Measurements from ENCODE around the gene HLA-DRA. TPM values are rescaled to one million over a fixed set of nuclear protein-coding genes. Genes with fewer than 3 reads are reported as not detected.

HLA-DRA gene
- total and polyA plus RNA-seq, 11 donors, result 20.0 to 1,108 (median 86.0) TPM

GRCh38 chr6:32397252-32397920 is 42.3 kb upstream of the HLA-DRA start:
- Histone ChIP-seq H3K4me3 (no peak overlapping the region), H3K36me3 (no peaks in the 10 kb centered on the region), H3K27ac (no peak overlapping the region), H3K9me3 (no peaks in the 10 kb centered on the region), H3K27me3 (peaks cover 0 to 13% (median 0%) of the 10 kb centered on the region in 9 donors), H3K4me1 (peaks cover 0 to 15% (median 0%) of the 10 kb centered on the region in 12 donors)
- intact Hi-C loops (cut with DNase I), result loop anchor here in 1 of 10 donors (10.0 kb wide), 1 partner anchor 153 kb away; no protein-coding TSS in a partner anchor
- DNase-seq (no peak), ATAC-seq (no peak)
- 72 to 83% (median 80%) methylated on average over 7 of the region's 7 CpGs for WGBS, 4 donors
- TF ChIP-seq CTCF (IDR thresholded peaks at IDR 0.05) (no peak), POLR2A (IDR thresholded peaks at IDR 0.05) (no peak)

- H3K4me1 ChIP-seq, result no peaks in the 10 kb centered on the region
- TF ChIP-seq CTCF (IDR thresholded peaks at IDR 0.05) (no peak), POLR2A (IDR thresholded peaks at IDR 0.05) (no peak)
- 31 to 45% (median 38%) methylated on average over 4 of the region's 4 CpGs for WGBS, 4 donors
- H3K4me3 ChIP-seq, result no peak overlapping the region
- no peaks in the 10 kb centered on the region for H3K9me3 ChIP-seq
- ATAC-seq, result no peak
- no peak overlapping the region for H3K27ac ChIP-seq
- intact Hi-C loops (cut with DNase I), result no loop called here
- DNase-seq, result no peak
- peaks cover 0 to 43% (median 0%) of the 10 kb centered on the region in 9 donors for H3K27me3 ChIP-seq
- H3K36me3 ChIP-seq, result no peaks in the 10 kb centered on the region
Observed at GRCh38 chr6:32401284-32401963, 38.3 kb upstream of the HLA-DRA start.

- Histone ChIP-seq H3K4me1 (no peaks in the 10 kb centered on the region), H3K9me3 (no peaks in the 10 kb centered on the region), H3K4me3 (no peak overlapping the region), H3K36me3 (no peaks in the 10 kb centered on the region), H3K27ac (no peak overlapping the region), H3K27me3 (peaks cover 0 to 55% (median 8%) of the 10 kb centered on the region in 9 donors)
- DNase-seq, result no peak
- TF ChIP-seq POLR2A (IDR thresholded peaks at IDR 0.05) (no peak), CTCF (IDR thresholded peaks at IDR 0.05) (no peak)
- 58 to 72% (median 61%) methylated on average over 8 of the region's 8 CpGs for WGBS, 4 donors
- ATAC-seq, result no peak
- intact Hi-C loops (cut with DNase I), result no loop called here
Observed at GRCh38 chr6:32402812-32403211, 36.9 kb upstream of the HLA-DRA start.

GRCh38 chr6:32405656-32406055 is 34.0 kb upstream of the HLA-DRA start:
- H3K27me3 ChIP-seq, result peaks cover 0 to 54% (median 8%) of the 10 kb centered on the region in 9 donors

More at GRCh38 chr6:32405656-32406055, 34.0 kb upstream of the HLA-DRA start:
- no peak for DNase-seq
- Histone ChIP-seq H3K4me3 (no peak overlapping the region), H3K36me3 (no peaks in the 10 kb centered on the region), H3K4me1 (no peaks in the 10 kb centered on the region), H3K9me3 (no peaks in the 10 kb centered on the region), H3K27ac (no peak overlapping the region)
- TF ChIP-seq CTCF (IDR thresholded peaks at IDR 0.05), result no peak
- no peak for TF ChIP-seq POLR2A (IDR thresholded peaks at IDR 0.05)
- ATAC-seq, result no peak
- intact Hi-C loops (cut with DNase I), result no loop called here
- WGBS, 4 donors, result 15 to 28% (median 23%) methylated on average over 1 of the region's 1 CpG
